Suprapubic skin (tissue), 4 donors: ENCODE data around the gene SLFN13. TPM values are rescaled to one million over a fixed set of nuclear protein-coding genes. Genes with fewer than 3 reads are reported as not detected.

Experiments used
- DNase-seq, 2 donors: peaks; one replicate each; pipeline ENCODE4 v3.0.0-alpha.2; 2019; ENCODE audit warnings: low spot score in 2 of 2
- H3K27ac ChIP-seq: fragments of 200-600 bp; sonication (generic); one replicate; pipeline ENCODE4 v1.5.1; 2019
- H3K27me3 ChIP-seq: fragments of 200-600 bp; sonication (generic); one replicate; pipeline ENCODE4 v1.5.1; 2019
- H3K36me3 ChIP-seq: fragments of 200-600 bp; sonication (generic); one replicate; pipeline ENCODE4 v1.5.1; 2019
- H3K4me1 ChIP-seq: fragments of 200-600 bp; sonication (generic); one replicate; pipeline ENCODE4 v1.5.1; 2019
- H3K4me3 ChIP-seq: fragments of 200-600 bp; sonication (generic); one replicate; pipeline ENCODE4 v1.5.1; 2019; ENCODE audit warnings: mild to moderate bottlenecking
- H3K9me3 ChIP-seq: fragments of 200-600 bp; sonication (generic); one replicate; pipeline ENCODE4 v1.5.1; 2019
- CTCF ChIP-seq, 2 donors: fragments of 200-600 bp in 1 of 2; fragments of 450-650 bp in 1 of 2; sonication (generic) in 1 of 2; IDR thresholded peaks; one replicate each; pipeline ENCODE4 v1.5.1; 2016 to 2019; ENCODE audit warnings: antibody characterized with exemption in 2 of 2, mild to moderate bottlenecking in 1 of 2, moderate library complexity in 1 of 2
- EP300 ChIP-seq: sonication (generic); formaldehyde crosslinking; IDR thresholded peaks from one replicate; pipeline ENCODE4 v1.6.1; 2017; ENCODE audit warnings: antibody characterized with exemption
- POLR2A ChIP-seq, 2 donors: fragments of 450-650 bp; IDR thresholded peaks; one replicate each; pipeline ENCODE4 v1.6.1; 2017; ENCODE audit warnings: antibody characterized with exemption in 2 of 2, mild to moderate bottlenecking in 2 of 2, moderate library complexity in 2 of 2
- POLR2AphosphoS5 ChIP-seq, 3 donors: sonication (generic); formaldehyde crosslinking; IDR thresholded peaks; one replicate each; pipeline ENCODE4 v1.6.1; 2017; ENCODE audit warnings: antibody characterized with exemption in 3 of 3
- total RNA-seq, 4 donors: library from RNA; depleted of rRNA; stranded (reverse); fragments of >200 nt; gene quantifications; one replicate each; pipeline ENCODE4 v1.1.0, GENCODE V29; 2016

SLFN13 gene
- total RNA-seq, 4 donors from 2014 or later = 2.2 to 7.8 (median 6.0) TPM

DNA sequence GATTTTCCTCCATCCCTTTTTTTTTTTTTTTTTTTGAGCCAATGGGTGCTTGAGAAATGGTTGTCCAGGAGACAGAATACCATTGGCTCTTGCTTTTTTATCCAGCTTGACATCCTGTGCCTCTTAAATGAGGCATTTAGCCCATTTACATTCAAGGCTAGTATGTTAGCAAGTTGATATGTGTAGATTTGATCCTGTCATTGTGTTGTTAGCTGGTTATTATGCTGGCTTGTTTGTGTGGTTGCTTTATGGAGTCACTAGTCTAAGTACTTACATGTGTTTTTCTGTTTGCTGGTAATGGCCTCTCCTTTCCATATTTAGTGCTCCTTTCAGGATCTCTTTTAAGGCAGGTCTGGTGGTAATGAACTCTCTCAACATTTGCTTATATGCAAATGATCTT, 61.1 kb downstream of the SLFN13 start:
- DNase-seq = no peak
- Histone ChIP-seq H3K27me3 (peaks cover 7% of the 10 kb centered on the region), H3K27ac (no peak overlapping the region), H3K4me3 (no peak overlapping the region), H3K9me3 (no peaks in the 10 kb centered on the region), H3K36me3 (no peaks in the 10 kb centered on the region), H3K4me1 (no peaks in the 10 kb centered on the region)
- TF ChIP-seq CTCF (IDR thresholded peaks at IDR 0.05) = no peak
- TF ChIP-seq POLR2AphosphoS5 (IDR thresholded peaks at IDR 0.05) = no peak
- TF ChIP-seq EP300 = no peak
- no peak for TF ChIP-seq POLR2A (IDR thresholded peaks at IDR 0.05)

Other genes starting within 250 kb of the SLFN13 start
- gene SLFN5, start 205.7 kb downstream of the SLFN13 start, total RNA-seq = 10 to 100 TPM in 2 of 4 donors, 1 to 10 TPM in 2; 4.9 to 17.9 (median 9.1) TPM
- gene SLFN11, start 75.1 kb downstream of the SLFN13 start, total RNA-seq = 10 to 100 TPM in 1 of 4 donors, 1 to 10 TPM in 3; 3.4 to 10.7 (median 5.0) TPM
- 1 to 10 TPM in 3 of 4 donors, under 1 TPM in 1; 0.62 to 5.6 (median 1.8) TPM for gene SLFN12, start 16.3 kb downstream of the SLFN13 start, total RNA-seq
- gene SLFN12L, start 88.9 kb upstream of the SLFN13 start, total RNA-seq = 1 to 10 TPM in 2 of 4 donors, under 1 TPM in 2; 0.39 to 1.6 (median 0.99) TPM
- not detected for gene SLFN14, start 112.1 kb upstream of the SLFN13 start, total RNA-seq
- gene PEX12, start 129.8 kb upstream of the SLFN13 start, total RNA-seq = 1 to 10 TPM; 4.0 to 9.3 (median 5.7) TPM
- gene AP2B1, start 138.6 kb upstream of the SLFN13 start, total RNA-seq = 10 to 100 TPM; 41.3 to 50.0 (median 45.3) TPM